GM10266 (cell line): ENCODE data around the gene EDIL3.

Experiments used
- DNase-seq: peaks from one replicate; pipeline ENCODE4 v3.0.0; 2012; ENCODE audit errors: extremely low spot score
- TF ChIP-seq, protein P1 (sequence below): IDR thresholded peaks from 2 replicates; pipeline ENCODE4 v1.5.1; 2012; ENCODE audit warnings: mild to moderate bottlenecking, low read depth; ENCODE audit not compliant: control insufficient read depth, insufficient read depth; ENCODE audit errors: missing control alignments

EDIL3 gene

GRCh38 chr5:84115727-84116126 is 269.0 kb downstream of the EDIL3 start:
- TF ChIP-seq, protein P1, sequence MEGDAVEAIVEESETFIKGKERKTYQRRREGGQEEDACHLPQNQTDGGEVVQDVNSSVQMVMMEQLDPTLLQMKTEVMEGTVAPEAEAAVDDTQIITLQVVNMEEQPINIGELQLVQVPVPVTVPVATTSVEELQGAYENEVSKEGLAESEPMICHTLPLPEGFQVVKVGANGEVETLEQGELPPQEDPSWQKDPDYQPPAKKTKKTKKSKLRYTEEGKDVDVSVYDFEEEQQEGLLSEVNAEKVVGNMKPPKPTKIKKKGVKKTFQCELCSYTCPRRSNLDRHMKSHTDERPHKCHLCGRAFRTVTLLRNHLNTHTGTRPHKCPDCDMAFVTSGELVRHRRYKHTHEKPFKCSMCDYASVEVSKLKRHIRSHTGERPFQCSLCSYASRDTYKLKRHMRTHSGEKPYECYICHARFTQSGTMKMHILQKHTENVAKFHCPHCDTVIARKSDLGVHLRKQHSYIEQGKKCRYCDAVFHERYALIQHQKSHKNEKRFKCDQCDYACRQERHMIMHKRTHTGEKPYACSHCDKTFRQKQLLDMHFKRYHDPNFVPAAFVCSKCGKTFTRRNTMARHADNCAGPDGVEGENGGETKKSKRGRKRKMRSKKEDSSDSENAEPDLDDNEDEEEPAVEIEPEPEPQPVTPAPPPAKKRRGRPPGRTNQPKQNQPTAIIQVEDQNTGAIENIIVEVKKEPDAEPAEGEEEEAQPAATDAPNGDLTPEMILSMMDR = no peak
- no peak for DNase-seq

- TF ChIP-seq, protein P1 = no peak
- DNase-seq = no peak
Observed at GRCh38 chr5:84113246-84114105, 271.2 kb downstream of the EDIL3 start.

DNA sequence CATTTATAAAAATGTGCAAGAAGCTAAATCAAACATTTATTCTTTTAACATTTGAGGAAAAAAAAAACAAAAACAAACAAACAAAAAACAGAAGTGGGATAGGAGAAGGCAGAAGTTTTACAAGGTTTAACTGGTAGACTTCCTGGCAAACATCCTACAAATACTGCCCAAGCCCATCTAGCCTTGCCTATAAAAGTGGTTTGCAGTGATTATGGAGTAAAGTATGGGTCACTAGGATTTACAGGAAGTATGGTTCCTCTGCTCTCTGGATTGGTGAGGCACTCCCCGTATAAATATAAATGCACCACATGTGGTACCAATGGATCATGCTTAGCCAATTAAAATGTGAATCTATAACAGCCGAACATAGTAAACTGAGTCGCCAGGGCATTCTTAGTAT is 291.9 kb downstream of the EDIL3 start:
- TF ChIP-seq, protein P1 = no peak
- no peak for DNase-seq

- TF ChIP-seq, protein P1 = no peak
- DNase-seq = no peak
Observed at GRCh38 chr5:84091127-84091799, 293.4 kb downstream of the EDIL3 start.

GRCh38 chr5:84088996-84089395 is 295.7 kb downstream of the EDIL3 start:
- no peak for DNase-seq
- TF ChIP-seq, protein P1 = peak; percentile 27

GRCh38 chr5:84086511-84086910 is 298.2 kb downstream of the EDIL3 start:
- no peak for DNase-seq
- TF ChIP-seq, protein P1 = no peak
